Central memory CD4-positive, alpha-beta T cell (primary cell): ENCODE measurements around the gene SLC28A2.
"Not testable (repeated sequence)": the region's sequence is repeated elsewhere in the genome, so short reads cannot be mapped to it uniquely, and the experiment has no call there.

Source experiments
- DNase-seq: peaks from one replicate; pipeline ENCODE4 v3.0.0; 2022
- total RNA-seq, 3 experiments: gene quantifications; one replicate each; lab custom pipeline; 2026; lab: John Stamatoyannopoulos, UW

SLC28A2 gene, protein sequence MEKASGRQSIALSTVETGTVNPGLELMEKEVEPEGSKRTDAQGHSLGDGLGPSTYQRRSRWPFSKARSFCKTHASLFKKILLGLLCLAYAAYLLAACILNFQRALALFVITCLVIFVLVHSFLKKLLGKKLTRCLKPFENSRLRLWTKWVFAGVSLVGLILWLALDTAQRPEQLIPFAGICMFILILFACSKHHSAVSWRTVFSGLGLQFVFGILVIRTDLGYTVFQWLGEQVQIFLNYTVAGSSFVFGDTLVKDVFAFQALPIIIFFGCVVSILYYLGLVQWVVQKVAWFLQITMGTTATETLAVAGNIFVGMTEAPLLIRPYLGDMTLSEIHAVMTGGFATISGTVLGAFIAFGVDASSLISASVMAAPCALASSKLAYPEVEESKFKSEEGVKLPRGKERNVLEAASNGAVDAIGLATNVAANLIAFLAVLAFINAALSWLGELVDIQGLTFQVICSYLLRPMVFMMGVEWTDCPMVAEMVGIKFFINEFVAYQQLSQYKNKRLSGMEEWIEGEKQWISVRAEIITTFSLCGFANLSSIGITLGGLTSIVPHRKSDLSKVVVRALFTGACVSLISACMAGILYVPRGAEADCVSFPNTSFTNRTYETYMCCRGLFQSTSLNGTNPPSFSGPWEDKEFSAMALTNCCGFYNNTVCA
- total RNA-seq = 0 to 0.19 (median 0) reads per million in 3 experiments

DNA sequence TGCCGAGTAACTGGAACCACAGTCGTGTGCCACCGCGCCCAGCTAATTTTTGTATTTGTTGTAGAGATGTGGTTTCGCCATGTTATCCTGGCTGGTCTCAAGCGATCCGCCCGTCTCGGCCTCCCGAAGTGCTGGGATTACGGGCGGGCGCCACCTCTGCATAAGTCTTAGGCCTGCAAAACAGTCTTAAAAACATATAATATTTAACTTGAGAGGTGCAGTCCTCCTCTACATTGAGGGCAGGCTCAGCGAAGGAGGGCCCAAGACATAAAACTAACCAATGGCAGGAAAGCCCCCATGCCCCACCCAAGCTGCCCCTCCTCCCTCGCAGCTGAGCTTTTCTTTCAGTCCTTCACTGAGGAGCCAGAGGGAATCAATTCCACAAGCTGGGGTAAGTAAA lies at the start of gene SLC28A2:
Gene SLC28A2 (plus strand): TSS at position 347 of the 400 bp plus-strand sequence. CDS start 982 bp downstream, outside the sequence.
- no peak for DNase-seq

DNA sequence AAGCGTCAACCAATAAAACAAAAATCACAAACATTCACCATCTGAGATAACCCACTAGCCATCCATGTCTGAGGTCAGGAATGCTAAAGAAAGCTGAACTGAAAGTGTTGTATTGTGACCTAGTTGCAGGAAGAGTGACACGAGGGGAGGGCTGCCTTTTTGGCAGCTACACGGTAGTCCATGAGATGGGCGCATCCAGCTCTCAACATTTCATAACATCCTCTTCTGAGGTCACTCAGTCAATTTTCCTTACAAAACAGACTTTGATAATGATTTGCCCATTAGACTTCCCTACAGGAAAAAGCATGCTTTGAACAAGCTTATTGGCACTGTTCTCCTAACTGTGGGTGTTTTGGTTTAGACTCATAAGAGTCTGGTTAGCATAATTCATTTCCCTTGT lies 48.9 kb upstream of the SLC28A2 start:
- no peak for DNase-seq

GRCh38 chr15:45205192-45205591 lies 46.8 kb upstream of the SLC28A2 start:
- peak; percentile 49 for DNase-seq

GRCh38 chr15:45212493-45212892 lies 39.5 kb upstream of the SLC28A2 start:
- DNase-seq = no peak

GRCh38 chr15:45221053-45221599 lies 30.9 kb upstream of the SLC28A2 start:
- no peak for DNase-seq

- no peak for DNase-seq
Measured at GRCh38 chr15:45221967-45222366, 30.1 kb upstream of the SLC28A2 start.

GRCh38 chr15:45224621-45225217 lies 27.3 kb upstream of the SLC28A2 start:
- DNase-seq = no peak

GRCh38 chr15:45225506-45226273 lies 26.3 kb upstream of the SLC28A2 start:
- DNase-seq = no peak

- DNase-seq = no peak
Measured at GRCh38 chr15:45228931-45229330, 23.1 kb upstream of the SLC28A2 start.

DNA sequence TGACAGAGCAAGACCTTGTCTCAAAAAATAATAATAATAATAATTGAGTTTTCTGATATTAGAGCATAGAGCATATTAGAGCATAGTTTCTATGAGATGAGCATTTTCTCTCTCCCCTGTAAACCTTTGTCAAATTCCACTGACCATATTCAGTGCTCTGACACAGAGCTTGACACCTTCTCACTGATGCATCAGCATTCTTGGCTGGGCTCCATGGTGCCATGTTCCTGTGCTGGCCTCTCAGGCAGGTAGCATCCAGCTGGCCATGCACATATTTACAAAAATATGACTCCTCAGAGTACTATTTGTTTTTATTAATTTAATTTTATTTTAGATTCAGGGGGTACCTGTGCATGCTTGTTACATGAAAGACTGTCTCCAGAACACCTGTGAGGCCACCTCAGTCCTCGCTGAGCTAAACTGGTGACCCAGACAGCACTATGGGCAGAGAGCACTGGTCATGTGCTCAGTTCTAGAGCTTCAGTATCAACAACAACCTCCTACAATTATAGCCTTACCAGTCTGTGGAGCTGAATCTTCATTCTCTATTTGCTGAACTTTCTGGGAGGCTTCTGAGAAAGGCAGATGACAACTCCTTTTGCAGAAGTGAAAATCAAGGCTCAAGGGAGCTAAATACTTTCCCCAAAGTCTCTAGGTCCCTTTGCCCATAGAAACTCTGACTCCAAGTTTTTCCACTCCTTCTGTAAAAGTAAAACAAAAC lies 21.6 kb upstream of the SLC28A2 start:
- DNase-seq = no peak

GRCh38 chr15:45231132-45231531 lies 20.9 kb upstream of the SLC28A2 start:
- DNase-seq = no peak

- DNase-seq = no peak
Measured at GRCh38 chr15:45231864-45232562, 20.0 kb upstream of the SLC28A2 start.

DNA sequence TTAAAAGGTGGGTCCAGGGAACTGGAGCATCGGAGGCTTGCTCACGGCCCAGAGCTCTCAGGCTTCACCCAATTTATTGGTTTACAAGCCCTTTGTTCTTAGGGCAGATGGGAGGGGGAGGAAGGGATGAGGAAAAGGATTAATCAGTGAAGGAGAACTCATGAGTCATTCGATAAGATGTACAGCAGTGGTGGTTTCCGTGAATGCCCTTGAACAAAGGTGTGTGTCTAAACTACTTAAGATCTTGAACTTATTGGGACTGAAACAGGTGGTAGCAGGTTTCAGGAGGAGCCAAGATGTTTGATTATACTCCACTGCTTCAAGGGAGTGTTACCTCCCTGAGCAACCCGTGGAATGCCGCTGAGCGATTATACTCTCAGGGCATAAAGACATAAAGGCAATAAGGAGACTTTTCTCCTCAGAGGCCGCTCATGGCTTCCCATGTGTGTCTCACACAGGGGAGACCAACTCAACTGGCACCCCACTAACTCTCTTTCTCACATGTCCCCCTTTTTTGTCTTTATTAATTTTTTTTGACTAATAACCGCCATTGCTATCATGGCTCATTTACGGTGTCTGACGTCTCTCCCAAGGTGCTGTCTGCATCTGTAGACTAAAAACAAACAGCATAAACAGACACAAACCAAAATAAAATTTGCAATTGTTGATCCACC lies 17.3 kb upstream of the SLC28A2 start:
- no peak for DNase-seq

- DNase-seq = not testable (repeated sequence)
Measured at GRCh38 chr15:45236806-45237205, 15.2 kb upstream of the SLC28A2 start.

GRCh38 chr15:45242289-45242688 lies 9.7 kb upstream of the SLC28A2 start:
- no peak for DNase-seq

DNA sequence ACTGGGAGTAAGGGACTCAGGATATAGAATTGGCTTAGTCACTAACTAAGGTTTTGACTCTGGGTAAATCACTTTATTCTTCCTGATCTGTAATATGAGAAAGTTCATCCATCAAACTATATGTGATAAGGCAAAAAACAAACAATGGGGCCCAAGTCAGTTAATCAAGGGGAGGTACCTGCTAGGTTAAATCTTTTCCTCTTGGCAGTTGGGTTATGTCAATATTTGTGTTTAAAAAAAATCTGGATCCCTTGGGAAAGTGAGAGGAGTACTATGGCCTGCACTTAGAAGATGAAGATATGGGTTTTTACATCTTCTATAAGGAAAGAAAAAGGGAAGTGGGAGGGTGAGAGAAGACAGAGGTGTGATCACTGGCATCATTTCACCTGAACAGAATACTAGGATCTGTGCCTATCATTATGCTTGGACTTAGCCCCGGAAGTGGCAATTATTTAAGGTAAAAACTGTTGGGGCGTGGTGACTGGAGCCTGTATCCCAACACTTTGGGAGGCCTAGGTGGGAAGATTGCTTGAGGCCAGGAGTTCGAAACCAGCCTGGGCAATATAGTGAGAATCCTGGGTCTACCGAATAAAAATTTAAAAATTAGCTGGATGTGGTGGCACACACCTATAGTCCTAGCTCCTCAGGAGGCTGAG lies 2.8 kb upstream of the SLC28A2 start:
- no peak for DNase-seq

DNA sequence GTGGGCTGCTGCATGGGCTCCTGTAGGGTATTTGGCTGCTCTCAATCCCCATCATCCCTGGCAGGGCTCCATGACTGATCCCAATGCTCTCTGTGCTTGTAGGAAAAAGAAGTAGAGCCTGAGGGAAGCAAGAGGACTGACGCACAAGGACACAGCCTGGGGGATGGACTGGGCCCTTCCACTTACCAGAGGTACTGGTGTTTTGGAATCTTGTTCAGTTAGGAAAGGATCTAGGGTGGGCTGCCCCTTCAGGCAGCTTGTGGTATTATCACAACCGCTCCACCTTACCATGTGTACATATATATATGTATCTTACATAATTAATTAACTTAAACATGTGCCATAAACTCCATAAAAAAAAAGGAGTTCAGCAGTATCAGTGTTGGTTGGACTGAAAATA lies 1.3 kb downstream of the SLC28A2 start:
- DNase-seq = no peak

GRCh38 chr15:45254405-45254804 lies 2.4 kb downstream of the SLC28A2 start:
- DNase-seq = no peak

GRCh38 chr15:45254824-45255223 lies 2.8 kb downstream of the SLC28A2 start:
- not testable (repeated sequence) for DNase-seq

DNA sequence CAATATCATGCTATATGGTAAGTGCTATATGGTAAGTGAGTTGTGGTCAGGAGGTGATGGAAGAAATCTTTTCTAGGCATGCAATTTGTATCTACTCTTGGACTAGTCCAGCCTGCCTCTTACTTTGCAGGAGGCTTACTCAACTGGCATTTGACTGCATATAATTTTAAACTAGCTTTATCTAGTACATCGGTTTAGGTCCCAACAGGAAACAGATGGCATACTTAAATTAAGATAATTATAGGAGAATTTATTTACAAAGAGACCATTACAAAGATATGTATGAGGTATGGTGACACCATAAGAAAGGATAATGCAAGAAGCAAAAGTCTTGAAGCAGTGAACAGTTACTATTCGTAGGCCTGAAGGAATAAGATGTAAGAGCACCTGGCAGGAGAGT lies 7.8 kb downstream of the SLC28A2 start:
- no peak for DNase-seq
